ENCODE data around the gene ZNF564.
"Not testable (repeated sequence)": the region's sequence is repeated elsewhere in the genome, so short reads cannot be mapped to it uniquely, and the experiment has no call there.

ZNF564 gene

GRCh38 chr19:12496480-12496879 lies 54.8 kb downstream of the ZNF564 start:
- Histone ChIP-seq H3K4me3 (ENCODE audit: low read length) (no peak overlapping the region), H3K9me3 (ENCODE audit: control insufficient read depth, insufficient read depth, low read length) (no peaks in the 10 kb centered on the region), H3F3A (ENCODE audit: control insufficient read depth, insufficient read depth) (no peaks in the 10 kb centered on the region), H3K9me2 (replicated peaks; ENCODE audit: control insufficient read depth, low read length) (no peaks in the 10 kb centered on the region), H3K27me3 (ENCODE audit: control insufficient read depth, low read length) (no peaks in the 10 kb centered on the region), H3K4me2 (ENCODE audit: low read length) (no peak overlapping the region), H4K20me1 (ENCODE audit: control insufficient read depth, insufficient read depth, low read depth, low read length) (no peaks in the 10 kb centered on the region), H3K36me3 (ENCODE audit: control insufficient read depth, low read length) (no peaks in the 10 kb centered on the region), H3K79me2 (ENCODE audit: control insufficient read depth, low read length) (no peaks in the 10 kb centered on the region), H3K4me1 (ENCODE audit: control insufficient read depth, low read length) (peaks cover 10% of the 10 kb centered on the region), H3K27ac (ENCODE audit: low read depth, low read length) (no peak overlapping the region)
- TF ChIP-seq EZH2phosphoT487 (IDR thresholded peaks at IDR 0.05; ENCODE audit: borderline replicate concordance, low read length), result no peak
- TF ChIP-seq, protein P1, sequence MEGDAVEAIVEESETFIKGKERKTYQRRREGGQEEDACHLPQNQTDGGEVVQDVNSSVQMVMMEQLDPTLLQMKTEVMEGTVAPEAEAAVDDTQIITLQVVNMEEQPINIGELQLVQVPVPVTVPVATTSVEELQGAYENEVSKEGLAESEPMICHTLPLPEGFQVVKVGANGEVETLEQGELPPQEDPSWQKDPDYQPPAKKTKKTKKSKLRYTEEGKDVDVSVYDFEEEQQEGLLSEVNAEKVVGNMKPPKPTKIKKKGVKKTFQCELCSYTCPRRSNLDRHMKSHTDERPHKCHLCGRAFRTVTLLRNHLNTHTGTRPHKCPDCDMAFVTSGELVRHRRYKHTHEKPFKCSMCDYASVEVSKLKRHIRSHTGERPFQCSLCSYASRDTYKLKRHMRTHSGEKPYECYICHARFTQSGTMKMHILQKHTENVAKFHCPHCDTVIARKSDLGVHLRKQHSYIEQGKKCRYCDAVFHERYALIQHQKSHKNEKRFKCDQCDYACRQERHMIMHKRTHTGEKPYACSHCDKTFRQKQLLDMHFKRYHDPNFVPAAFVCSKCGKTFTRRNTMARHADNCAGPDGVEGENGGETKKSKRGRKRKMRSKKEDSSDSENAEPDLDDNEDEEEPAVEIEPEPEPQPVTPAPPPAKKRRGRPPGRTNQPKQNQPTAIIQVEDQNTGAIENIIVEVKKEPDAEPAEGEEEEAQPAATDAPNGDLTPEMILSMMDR (IDR thresholded peaks at IDR 0.05; ENCODE audit: low read depth, low read length, poor library complexity, severe bottlenecking), result no peak

DNA sequence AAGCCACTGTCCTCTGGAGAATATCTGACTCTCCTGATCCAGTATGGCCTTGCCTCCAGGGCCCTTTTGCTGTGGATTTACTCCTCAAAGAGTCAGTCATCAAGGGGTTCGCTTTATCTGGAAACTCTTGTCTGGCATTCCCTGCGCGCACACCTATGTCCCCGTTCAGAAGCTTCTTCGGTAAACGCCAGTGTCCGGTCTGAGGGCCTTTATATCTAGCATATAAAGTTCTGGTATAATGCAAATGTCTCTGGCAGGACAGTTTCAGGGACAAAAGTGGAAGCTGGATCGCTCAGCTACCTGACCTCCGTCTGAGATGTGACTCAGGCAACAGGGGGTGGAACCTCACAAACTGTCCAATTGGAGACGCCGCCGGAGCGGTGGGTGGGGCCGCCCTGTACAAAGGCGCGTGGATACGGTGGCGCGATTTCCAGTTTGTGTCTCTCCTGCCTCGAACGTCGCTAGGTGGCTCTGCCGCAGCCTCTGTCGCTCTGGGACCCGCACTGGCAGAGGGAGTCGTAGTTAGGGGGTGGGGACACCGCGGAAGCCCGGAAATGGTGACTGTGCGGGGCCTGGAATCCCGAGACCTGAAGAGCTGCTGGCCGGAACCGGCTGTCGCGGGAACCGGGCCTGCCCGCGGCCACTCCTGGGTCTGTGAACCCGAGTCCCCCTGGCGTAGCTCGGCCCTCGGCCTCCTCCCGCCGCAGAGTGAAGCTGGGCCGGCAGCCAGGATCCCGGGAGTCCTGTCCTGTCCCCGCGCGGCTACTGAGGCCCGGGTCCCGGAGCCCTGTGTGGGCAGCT lies 56.1 kb downstream of the ZNF564 start:
- H3K9me3 ChIP-seq (ENCODE audit: control insufficient read depth, insufficient read depth, low read length), result no peaks in the 10 kb centered on the region
- no peak overlapping the region for H3K27ac ChIP-seq (ENCODE audit: low read depth, low read length)
- no peaks in the 10 kb centered on the region for H3K79me2 ChIP-seq (ENCODE audit: control insufficient read depth, low read length)
- H3K4me1 ChIP-seq (ENCODE audit: control insufficient read depth, low read length), result peaks cover 10% of the 10 kb centered on the region
- TF ChIP-seq, protein P1 (IDR thresholded peaks at IDR 0.05; ENCODE audit: low read depth, low read length, poor library complexity, severe bottlenecking), result peak; percentile 59
- TF ChIP-seq EZH2phosphoT487 (IDR thresholded peaks at IDR 0.05; ENCODE audit: borderline replicate concordance, low read length), result no peak
- H3K4me3 ChIP-seq (ENCODE audit: low read length), result peak overlapping the region; percentile 72
- no peaks in the 10 kb centered on the region for H4K20me1 ChIP-seq (ENCODE audit: control insufficient read depth, insufficient read depth, low read depth, low read length)
- H3F3A ChIP-seq (ENCODE audit: control insufficient read depth, insufficient read depth), result no peaks in the 10 kb centered on the region
- no peaks in the 10 kb centered on the region for H3K36me3 ChIP-seq (ENCODE audit: control insufficient read depth, low read length)
- H3K4me2 ChIP-seq (ENCODE audit: low read length), result peak overlapping the region; percentile 83
- H3K27me3 ChIP-seq (ENCODE audit: control insufficient read depth, low read length), result no peaks in the 10 kb centered on the region
- H3K9me2 ChIP-seq (replicated peaks; ENCODE audit: control insufficient read depth, low read length), result no peaks in the 10 kb centered on the region

DNA sequence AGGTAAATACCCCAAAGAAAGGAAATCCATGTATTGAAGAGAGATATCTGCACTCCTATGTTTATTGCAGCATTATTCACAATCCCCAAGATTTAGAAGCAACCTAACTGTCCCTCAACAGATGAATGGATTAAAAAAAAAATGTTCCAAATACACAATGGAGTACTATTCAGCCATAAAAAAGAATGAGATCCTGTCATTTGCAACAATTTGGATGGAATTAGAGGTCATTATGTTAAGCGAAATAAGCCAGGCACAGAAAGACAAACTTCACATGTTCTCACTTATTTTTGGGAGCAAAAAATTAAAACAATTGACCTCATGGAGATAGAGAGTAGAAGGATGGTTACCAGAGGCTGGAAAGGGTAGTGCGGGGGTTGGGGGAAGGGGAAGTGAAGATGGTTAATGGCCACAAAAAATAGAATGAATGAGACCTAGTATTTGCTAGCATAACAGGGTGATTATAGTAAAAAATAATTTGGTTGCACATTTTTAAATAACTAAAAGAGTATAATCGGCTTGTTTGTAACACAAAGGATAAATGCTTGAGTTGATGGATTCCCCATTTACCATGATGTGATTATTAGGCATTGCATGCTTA lies 56.9 kb downstream of the ZNF564 start:
- H3K4me2 ChIP-seq (ENCODE audit: low read length), result peak overlapping the region; percentile 83; the same call in 1 of the 2 replicates
- H3K36me3 ChIP-seq (ENCODE audit: control insufficient read depth, low read length), result no peaks in the 10 kb centered on the region
- no peak overlapping the region for H3K27ac ChIP-seq (ENCODE audit: low read depth, low read length)
- no peaks in the 10 kb centered on the region for H3K9me3 ChIP-seq (ENCODE audit: control insufficient read depth, insufficient read depth, low read length)
- H4K20me1 ChIP-seq (ENCODE audit: control insufficient read depth, insufficient read depth, low read depth, low read length), result no peaks in the 10 kb centered on the region
- TF ChIP-seq EZH2phosphoT487 (IDR thresholded peaks at IDR 0.05; ENCODE audit: borderline replicate concordance, low read length), result no peak
- TF ChIP-seq, protein P1 (IDR thresholded peaks at IDR 0.05; ENCODE audit: low read depth, low read length, poor library complexity, severe bottlenecking), result no peak
- no peaks in the 10 kb centered on the region for H3K27me3 ChIP-seq (ENCODE audit: control insufficient read depth, low read length)
- peaks cover 10% of the 10 kb centered on the region for H3K4me1 ChIP-seq (ENCODE audit: control insufficient read depth, low read length)
- H3K9me2 ChIP-seq (replicated peaks; ENCODE audit: control insufficient read depth, low read length), result no peaks in the 10 kb centered on the region
- peak overlapping the region; percentile 72; the same call in 1 of the 2 replicates for H3K4me3 ChIP-seq (ENCODE audit: low read length)
- H3K79me2 ChIP-seq (ENCODE audit: control insufficient read depth, low read length), result no peaks in the 10 kb centered on the region
- H3F3A ChIP-seq (ENCODE audit: control insufficient read depth, insufficient read depth), result no peaks in the 10 kb centered on the region

GRCh38 chr19:12486265-12486783 lies 65.0 kb downstream of the ZNF564 start:
- H3K4me3 ChIP-seq (ENCODE audit: low read length); H3K36me3 ChIP-seq (ENCODE audit: control insufficient read depth, low read length); H4K20me1 ChIP-seq (ENCODE audit: control insufficient read depth, insufficient read depth, low read depth, low read length): not testable (repeated sequence)

More at GRCh38 chr19:12486265-12486783, 65.0 kb downstream of the ZNF564 start:
- H3K27ac ChIP-seq (ENCODE audit: low read depth, low read length); H3K27me3 ChIP-seq (ENCODE audit: control insufficient read depth, low read length); H3F3A ChIP-seq (ENCODE audit: control insufficient read depth, insufficient read depth); H3K9me3 ChIP-seq (ENCODE audit: control insufficient read depth, insufficient read depth, low read length); H3K4me2 ChIP-seq (ENCODE audit: low read length); H3K9me2 ChIP-seq (replicated peaks; ENCODE audit: control insufficient read depth, low read length): not testable (repeated sequence)
- peaks cover 21% of the 10 kb centered on the region for H3K79me2 ChIP-seq (ENCODE audit: control insufficient read depth, low read length)
- peaks cover 35% of the 10 kb centered on the region for H3K4me1 ChIP-seq (ENCODE audit: control insufficient read depth, low read length)

All from DOHH2 (cell line).